ENCODE results near the gene TEKTIP1. TPM values are rescaled to one million over a fixed set of nuclear protein-coding genes. Genes with fewer than 3 reads are reported as not detected.

Gene TEKTIP1
- total RNA-seq, 1 experiment from 2014 or later: 1.3 TPM

DNA sequence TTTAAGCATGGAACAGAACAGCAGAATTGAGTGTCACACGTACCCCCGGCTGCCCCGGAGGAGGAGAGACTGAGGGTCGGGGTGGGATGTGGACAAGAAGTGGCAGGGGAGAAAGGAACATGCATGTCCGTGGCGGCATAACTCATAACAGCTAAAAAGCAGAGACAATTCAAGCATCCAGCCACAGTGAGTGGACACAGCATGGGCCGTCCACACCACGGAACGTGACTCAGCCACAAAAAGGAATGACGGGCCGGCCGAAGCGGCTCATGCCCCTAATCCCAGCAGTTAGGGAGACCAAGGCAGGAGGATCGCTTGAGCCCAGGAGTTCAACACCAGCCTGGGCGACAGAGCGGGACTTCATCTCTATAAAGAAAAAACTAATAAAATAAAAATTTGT is 46.1 kb upstream of the TEKTIP1 start:
- Histone ChIP-seq H3T11ph (ENCODE audit: low read length) (no peak overlapping the region), H3K56ac (ENCODE audit: insufficient read length, low read depth, low read length) (no peak overlapping the region), H3K4me2 (ENCODE audit: insufficient read depth, insufficient read length, low read length) (no peak overlapping the region), H3K23me2 (ENCODE audit: insufficient read length, low read depth, low read length, poor library complexity, severe bottlenecking) (no peaks in the 10 kb centered on the region), H3K9ac (ENCODE audit: extremely low read depth, insufficient read length, low read length) (no peak overlapping the region), H2AFZ (ENCODE audit: low read length) (no peak overlapping the region), H3K79me2 (ENCODE audit: insufficient read depth, low read length) (peaks cover 2% of the 10 kb centered on the region), H3K18ac (ENCODE audit: insufficient read length, low read depth, low read length) (no peak overlapping the region), H2BK20ac (ENCODE audit: low read depth, low read length, poor library complexity, severe bottlenecking) (no peak overlapping the region), H3K4ac (ENCODE audit: low read depth, low read length) (no peak overlapping the region), H3K14ac (ENCODE audit: insufficient read depth, low read length) (no peak overlapping the region), H3K27me3 (ENCODE audit: insufficient read depth, low read length) (no peaks in the 10 kb centered on the region), H3K27ac (ENCODE audit: insufficient read length, low read depth, low read length) (no peak overlapping the region), H2BK12ac (ENCODE audit: insufficient read length, low read depth, low read length) (no peak overlapping the region), H3K9me3 (ENCODE audit: control insufficient read depth, low read depth, low read length) (no peaks in the 10 kb centered on the region), H4K5ac (ENCODE audit: insufficient read length, low read depth, low read length) (no peak overlapping the region), H3K4me1 (ENCODE audit: insufficient read depth, low read length) (no peaks in the 10 kb centered on the region), H4K8ac (replicated peaks; ENCODE audit: insufficient read length, low read depth, low read length) (no peak overlapping the region), H4K20me1 (ENCODE audit: control insufficient read depth, insufficient read depth, insufficient read length) (no peaks in the 10 kb centered on the region), H3K23ac (ENCODE audit: insufficient read length, low read depth, low read length) (no peak overlapping the region), H3K79me1 (ENCODE audit: insufficient read depth, low read depth, low read length, poor library complexity, severe bottlenecking) (no peaks in the 10 kb centered on the region), H2BK15ac (ENCODE audit: low read depth, low read length) (no peak overlapping the region), H4K91ac (ENCODE audit: insufficient read length, low read depth, low read length) (no peak overlapping the region), H2BK5ac (ENCODE audit: insufficient read length, low read length) (no peak overlapping the region), H2AK5ac (ENCODE audit: insufficient read length, low read length) (no peak overlapping the region), H2BK120ac (ENCODE audit: low read depth, low read length, poor library complexity, severe bottlenecking) (no peak overlapping the region)
- H3K36me3 Mint-ChIP-seq (ENCODE audit: insufficient read depth in 1 of 3, low read depth in 3 of 3): peaks cover 20 to 47% (median 39%) of the 10 kb centered on the region in 3 experiments; a peak in 6 of 7 replicates
- H3K27me3 Mint-ChIP-seq (ENCODE audit: low read depth): no peaks in the 10 kb centered on the region
- TF ChIP-seq, protein P1, sequence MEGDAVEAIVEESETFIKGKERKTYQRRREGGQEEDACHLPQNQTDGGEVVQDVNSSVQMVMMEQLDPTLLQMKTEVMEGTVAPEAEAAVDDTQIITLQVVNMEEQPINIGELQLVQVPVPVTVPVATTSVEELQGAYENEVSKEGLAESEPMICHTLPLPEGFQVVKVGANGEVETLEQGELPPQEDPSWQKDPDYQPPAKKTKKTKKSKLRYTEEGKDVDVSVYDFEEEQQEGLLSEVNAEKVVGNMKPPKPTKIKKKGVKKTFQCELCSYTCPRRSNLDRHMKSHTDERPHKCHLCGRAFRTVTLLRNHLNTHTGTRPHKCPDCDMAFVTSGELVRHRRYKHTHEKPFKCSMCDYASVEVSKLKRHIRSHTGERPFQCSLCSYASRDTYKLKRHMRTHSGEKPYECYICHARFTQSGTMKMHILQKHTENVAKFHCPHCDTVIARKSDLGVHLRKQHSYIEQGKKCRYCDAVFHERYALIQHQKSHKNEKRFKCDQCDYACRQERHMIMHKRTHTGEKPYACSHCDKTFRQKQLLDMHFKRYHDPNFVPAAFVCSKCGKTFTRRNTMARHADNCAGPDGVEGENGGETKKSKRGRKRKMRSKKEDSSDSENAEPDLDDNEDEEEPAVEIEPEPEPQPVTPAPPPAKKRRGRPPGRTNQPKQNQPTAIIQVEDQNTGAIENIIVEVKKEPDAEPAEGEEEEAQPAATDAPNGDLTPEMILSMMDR (conservative IDR thresholded peaks at IDR 0.05): no peak
- H3K27ac Mint-ChIP-seq: peak overlapping the region in 1 of 3 experiments; percentile 77; a peak in 2 of 7 replicates
- H3K4me1 Mint-ChIP-seq: no peaks in the 10 kb centered on the region
- DNase-seq: no peak
- WGBS (ENCODE audit: extremely low coverage, insufficient read length, low lambda C conversion rate): no CpG with 5 or more reads among the region's 16 CpGs
- H3K9me3 Mint-ChIP-seq: no peaks in the 10 kb centered on the region; a peak in 1 of 5 replicates
- peak overlapping the region in 1 of 2 experiments; percentile 41; a peak in 2 of 5 replicates for H3K4me3 Mint-ChIP-seq
